HG02678 (cell line): Measurements from ENCODE around the gene ST3GAL2.
A peak's percentile ranks its signal among the peaks of the same experiment; 100 is the strongest.

Experiments
- ATAC-seq: cut with Tn5 transposase; IDR thresholded peaks from one replicate; pipeline ENCODE4 v1.9.1; 2021; ENCODE audit warnings: mild to moderate bottlenecking, moderate library complexity; ENCODE audit not compliant: unreplicated experiment

ST3GAL2 gene, protein sequence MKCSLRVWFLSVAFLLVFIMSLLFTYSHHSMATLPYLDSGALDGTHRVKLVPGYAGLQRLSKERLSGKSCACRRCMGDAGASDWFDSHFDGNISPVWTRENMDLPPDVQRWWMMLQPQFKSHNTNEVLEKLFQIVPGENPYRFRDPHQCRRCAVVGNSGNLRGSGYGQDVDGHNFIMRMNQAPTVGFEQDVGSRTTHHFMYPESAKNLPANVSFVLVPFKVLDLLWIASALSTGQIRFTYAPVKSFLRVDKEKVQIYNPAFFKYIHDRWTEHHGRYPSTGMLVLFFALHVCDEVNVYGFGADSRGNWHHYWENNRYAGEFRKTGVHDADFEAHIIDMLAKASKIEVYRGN

GRCh38 chr16:70438969-70439862, at the start of gene ST3GAL2:
ST3GAL2 (minus strand) TSS chr16:70439100; CDS start chr16:70398530, 40,570 bp downstream.
- peak; percentile 83 for ATAC-seq

GRCh38 chr16:70484867-70485266, 46.0 kb upstream of the ST3GAL2 start:
- ATAC-seq = no peak

- no peak for ATAC-seq
These were observed 44.5 kb upstream of the ST3GAL2 start for GRCh38 chr16:70483426-70483825.

DNA sequence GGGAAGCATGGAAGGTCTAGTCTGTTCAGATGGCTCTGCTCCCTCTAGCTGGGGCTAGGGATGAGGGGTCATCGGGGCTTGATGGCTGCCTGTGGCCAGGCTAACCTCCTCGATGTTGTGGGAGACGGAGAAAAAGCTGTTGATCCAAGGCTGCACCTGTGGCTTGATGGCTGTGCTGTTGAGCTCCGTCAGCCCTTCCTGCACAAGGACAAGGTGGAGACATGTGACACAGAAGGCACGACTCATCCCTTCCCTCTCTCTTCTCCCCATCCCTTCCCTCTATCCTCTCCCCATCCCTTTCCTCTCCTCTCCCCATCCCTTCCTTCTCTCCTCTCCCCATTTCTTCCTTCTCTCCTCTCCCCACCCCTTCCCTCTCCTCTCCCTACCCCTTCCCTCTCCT, 43.7 kb upstream of the ST3GAL2 start:
- no peak for ATAC-seq

DNA sequence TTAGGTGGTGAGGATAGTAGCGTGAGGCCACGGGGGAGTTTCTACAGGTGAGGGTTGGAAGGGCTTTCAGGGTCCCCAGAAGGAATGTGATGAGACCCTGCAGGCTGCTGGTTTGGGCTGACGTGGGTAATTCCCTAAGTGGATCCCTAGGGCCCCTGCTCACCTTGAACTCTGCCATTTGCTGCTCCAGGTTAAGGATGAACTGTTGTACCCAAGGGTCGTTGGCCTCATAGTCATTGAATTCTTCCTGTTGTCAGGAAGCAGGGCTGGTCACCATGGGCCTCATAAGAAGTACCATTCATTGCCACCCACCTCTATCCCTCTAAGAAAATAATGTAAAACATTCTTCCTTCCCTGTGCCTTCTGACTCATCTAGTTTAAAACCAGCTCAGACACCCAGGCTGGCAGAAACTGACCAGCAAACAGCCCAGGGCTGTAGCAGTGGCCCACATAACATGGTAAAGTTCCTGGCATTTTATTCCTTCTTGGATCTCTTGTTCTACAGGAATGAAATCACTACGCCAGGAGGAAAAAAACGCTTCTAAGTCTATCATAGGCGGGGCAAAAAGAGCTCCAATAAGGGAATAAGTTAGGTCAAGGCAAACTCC, 43.1 kb upstream of the ST3GAL2 start:
- no peak for ATAC-seq

DNA sequence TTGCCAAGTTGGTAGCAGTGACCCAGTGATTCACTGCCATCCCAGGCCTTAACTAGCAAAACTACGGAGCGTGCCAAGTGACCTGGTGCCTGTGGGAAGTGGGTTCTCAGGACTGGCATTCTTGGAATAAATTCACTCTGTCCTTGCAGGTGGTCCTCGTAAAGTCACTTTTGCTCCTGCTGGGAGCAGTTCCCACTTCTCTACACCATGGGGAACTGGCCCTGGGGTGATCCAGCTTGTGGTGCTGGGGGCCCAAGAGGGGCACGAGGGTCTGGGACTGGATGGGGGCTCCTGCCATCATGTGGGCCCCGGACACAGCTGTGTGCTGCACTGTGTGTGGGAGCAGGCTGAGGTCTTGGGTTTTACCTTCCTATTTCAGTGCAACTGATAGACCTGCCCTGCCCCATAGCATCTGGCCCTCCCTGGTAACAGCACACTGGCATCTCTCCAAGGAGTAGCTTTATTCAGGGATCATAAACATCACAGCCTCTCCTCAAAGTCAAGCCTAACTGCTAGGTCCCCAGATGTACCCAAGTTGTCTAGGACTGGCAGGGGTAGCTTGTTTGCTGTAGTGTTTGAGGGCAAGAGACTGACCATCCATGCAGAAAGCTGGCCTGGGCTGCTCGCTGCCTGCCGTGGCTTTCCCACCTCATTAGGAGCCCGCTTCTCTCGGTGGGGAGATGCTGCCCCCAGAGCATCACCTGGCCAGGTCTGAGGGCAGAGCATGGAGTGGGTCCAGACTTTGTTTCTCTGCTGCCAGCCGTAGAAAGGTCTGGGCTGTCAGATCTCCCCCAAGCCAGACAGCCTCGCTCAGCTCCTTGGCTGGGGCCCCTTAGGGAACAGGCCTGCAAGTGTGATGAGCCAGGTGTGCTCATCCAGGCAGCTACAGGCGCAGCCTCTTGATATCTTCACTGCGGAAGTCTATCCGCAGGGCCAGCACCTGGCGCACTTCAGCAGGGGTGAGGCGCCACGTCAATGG, 41.5 kb upstream of the ST3GAL2 start:
- no peak for ATAC-seq

GRCh38 chr16:70478912-70479341, 40.0 kb upstream of the ST3GAL2 start:
- ATAC-seq = no peak

DNA sequence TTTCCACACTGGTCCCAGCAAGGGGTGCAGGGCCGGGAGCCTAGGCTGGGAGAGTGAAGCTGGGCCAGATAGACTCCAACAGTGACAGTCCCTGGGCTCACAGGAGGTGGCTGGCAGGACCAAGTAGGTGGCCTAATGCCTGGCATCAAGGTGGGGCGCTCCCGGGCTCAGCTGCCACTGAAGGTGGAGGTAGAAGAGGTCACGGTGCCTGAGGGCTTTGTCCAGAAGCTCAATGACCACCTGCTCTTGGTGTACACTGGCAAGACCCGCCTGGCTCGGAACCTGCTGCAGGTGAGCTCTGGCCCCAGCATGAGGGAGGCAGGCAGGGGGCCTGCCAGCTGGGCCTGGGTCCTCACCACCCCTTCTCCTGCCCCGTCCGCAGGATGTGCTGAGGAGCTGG, 39.3 kb upstream of the ST3GAL2 start:
- ATAC-seq = no peak

DNA sequence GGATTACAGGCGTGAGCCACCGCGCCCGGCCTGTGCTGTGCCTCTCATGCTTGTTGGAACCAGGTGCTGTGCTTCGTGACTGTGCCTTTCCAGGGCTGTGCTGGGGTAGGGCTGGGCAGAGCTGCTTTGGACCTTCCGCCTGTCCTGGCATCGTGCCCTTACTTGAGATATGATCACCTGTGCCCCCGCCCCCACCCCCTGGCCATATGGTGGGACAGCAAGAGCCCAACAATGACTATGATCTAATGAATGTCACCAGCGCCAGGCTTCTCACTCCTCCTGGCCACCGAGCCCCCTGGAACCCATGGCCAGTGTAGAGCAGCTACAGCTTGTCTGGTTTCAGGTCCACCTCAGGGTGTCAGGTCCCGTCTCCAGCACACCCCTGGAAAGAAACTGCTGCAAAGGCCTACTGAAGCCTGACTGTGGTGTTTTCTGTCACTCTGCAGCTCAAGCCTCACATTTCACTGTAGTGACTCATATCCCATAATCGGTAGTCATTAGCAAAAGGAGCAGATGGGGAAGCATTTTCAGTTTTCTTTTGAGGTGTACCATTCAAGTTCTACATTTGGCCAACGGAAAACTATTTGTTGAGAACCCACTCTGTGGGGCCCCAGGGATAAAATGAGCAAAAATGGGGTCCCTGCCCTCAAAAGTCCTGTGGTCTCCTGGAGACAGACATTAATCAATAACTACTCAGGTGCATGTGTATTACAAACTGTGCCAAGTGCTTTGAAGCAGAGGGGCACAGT, 37.5 kb upstream of the ST3GAL2 start:
- ATAC-seq = peak; percentile 88

DNA sequence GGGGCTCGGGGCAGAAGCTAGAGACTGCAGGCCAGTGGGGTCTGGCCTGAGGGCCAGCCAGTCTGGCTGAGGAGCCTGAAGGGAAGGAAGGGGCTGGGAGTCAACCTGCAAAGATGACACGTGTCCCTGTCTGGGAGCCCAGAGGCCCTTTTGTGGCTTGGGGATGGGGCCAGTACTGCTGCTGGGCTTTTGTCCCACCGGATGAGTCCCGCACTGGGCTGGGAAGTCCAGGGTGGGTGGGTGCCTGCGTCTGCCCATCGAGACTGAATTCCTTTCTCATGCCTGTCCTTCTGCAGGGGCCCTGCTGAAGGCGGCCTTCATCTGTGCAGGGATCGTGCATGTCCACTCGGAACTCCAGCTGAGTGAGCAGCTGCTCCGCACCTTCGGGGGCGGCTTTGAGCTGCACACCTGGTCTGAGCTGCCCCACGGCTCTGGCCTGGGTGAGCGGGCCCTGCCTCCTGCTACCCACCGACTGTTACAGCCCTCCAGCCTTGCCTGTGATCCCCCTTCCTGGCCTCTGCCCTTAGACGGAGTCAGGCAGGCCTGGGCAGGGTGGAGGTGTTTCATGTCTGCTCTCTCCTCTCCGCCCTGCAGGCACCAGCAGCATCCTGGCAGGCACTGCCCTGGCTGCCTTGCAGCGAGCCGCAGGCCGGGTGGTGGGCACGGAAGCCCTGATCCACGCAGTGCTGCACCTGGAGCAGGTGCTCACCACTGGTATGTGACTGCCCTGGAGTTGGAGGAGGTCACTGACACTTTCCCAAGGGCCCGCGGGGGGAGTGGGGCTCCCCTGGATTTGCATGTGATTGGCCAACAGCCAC, 36.4 kb upstream of the ST3GAL2 start:
- ATAC-seq = no peak

GRCh38 chr16:70474320-70475053, 35.6 kb upstream of the ST3GAL2 start:
- ATAC-seq = no peak

DNA sequence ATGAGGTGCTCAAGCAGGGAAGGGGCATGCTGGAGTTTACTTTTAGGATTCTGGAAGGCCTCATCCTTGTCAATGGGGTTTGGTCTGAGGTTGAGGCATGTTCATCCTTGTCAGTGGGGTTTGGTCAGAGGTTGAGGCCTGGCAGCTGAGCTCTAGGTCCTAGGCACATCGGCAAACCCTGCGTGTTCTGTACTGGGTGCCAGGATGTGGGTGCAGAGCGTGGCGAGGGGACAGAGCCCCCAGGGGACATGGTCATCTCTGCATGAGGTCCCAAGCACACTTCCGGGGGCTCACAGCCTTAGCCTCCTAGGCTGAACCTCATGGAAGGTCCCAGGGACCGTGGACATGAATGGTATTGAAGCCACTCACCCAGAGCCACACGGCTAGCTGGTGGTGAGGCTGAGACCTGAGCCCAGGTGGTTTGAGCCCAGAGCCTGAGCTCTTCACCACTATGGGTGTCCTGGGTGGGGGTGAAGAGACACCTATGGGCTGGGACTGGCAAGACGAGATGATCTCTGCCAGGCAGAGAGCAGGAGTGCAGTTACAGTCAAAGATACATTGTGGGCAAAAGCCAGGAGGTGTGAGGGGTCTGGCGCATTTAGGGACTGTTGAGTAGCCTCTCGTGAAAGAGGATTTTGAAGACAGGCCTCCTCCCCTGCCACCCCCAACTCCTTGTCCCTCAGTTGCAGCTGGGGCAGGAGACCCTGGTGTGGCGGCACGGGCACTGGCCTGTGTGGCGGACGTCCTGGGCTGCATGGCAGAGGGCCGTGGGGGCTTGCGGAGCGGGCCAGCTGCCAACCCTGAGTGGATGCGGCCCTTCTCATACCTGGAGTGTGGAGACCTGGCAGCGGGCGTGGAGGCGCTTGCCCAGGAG, 34.8 kb upstream of the ST3GAL2 start:
- ATAC-seq = no peak

DNA sequence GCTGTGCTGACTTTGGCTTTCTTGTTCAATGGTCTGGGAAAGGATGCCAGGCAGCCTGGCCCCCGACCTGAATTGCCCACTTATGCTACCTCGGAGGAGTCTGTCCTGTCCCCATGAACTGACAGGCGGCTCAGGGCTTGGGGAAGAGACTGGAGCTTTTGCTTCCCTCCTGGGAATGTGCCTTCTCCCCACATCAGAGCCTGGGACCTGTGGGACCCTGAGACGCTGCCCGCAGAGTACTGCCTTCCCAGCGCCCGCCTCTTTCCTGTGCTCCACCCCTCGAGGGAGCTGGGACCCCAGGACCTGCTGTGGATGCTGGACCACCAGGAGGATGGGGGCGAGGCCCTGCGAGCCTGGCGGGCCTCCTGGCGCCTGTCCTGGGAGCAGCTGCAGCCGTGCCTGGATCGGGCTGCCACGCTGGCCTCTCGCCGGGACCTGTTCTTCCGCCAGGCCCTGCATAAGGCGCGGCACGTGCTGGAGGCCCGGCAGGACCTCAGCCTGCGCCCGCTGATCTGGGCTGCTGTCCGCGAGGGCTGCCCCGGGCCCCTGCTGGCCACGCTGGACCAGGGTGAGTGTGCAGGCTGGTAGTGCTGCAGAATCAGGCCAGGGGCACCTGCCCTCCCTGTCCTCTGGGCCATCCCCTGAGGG, 34.0 kb upstream of the ST3GAL2 start:
- no peak for ATAC-seq

GRCh38 chr16:70470927-70471341, 32.0 kb upstream of the ST3GAL2 start:
- ATAC-seq = no peak

DNA sequence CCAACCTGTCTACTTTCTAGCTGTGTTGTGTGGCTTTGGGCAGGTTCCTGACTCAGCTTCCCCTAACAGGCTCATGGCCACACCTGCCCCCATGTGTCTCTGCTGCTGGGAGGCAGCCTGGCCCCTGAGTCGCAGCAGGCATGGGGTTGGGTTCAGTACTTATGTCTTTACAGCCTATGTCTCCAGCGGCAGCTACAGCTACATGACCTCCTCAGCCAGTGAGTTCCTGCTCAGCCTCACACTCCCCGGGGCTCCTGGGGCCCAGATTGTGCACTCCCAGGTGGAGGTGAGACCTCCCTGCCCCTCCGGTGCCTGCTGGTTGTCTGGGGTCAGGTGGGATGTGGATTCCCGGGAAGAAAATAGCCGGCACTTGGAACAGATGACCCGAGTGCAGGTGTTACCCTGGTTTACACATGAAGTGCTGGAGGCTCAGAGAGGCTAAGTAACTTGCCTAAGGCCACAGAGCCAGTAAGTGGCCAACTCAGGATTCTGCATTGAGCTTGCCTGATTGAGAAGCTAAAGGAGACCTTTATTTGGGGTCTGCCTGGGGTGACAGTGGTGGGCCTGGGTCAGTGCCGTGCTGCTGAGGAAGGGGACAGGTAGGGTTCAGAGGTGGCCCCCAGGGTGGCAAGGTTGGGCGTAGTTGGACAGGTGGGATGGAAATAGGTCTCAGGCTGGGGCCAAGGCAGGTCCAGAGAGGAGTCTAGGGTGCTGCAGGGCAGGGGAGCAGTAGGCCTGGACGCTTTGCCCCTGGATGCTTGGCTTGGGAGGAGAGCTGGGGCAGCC, 31.4 kb upstream of the ST3GAL2 start:
- no peak for ATAC-seq
